PC-3 (cell line): ENCODE measurements around the gene SEC14L3. TPM values are rescaled to one million over a fixed set of nuclear protein-coding genes. Genes with fewer than 3 reads are reported as not detected.

ENCODE experiments used
- ATAC-seq: fragments of 200-7000 bp; cut with Tn5 transposase; 2 replicates; pipeline ENCODE4 v1.9.1; 2020; ENCODE audit warnings: mild to moderate bottlenecking, moderate library complexity
- BruUV-seq: library from RNA; stranded (reverse); fragments of 400-500 nt; replicated peaks from 2 replicates; lab custom pipeline; 2021; lab: Mats Ljungman, UMichigan
- CTCF ChIA-PET: fragments of 300-600 bp; sonication (Branson Sonifier 250); formaldehyde crosslinking; loops from one replicate; lab custom pipeline; 2022; ENCODE audit warnings: antibody characterized with exemption; lab: Charles Lee
- POLR2A ChIA-PET: fragments of 300-600 bp; sonication (Branson Sonifier 250); formaldehyde crosslinking; loops from one replicate; lab custom pipeline; 2022; ENCODE audit warnings: antibody characterized with exemption; ENCODE audit not compliant: unreplicated experiment; lab: Charles Lee
- DNase-seq: peaks from one replicate; pipeline ENCODE4 v3.0.0-alpha.2; 2015
- H2AFZ ChIP-seq: fragments of 300-600 bp; sonication (generic); 2 replicates; pipeline ENCODE4 v1.6.0; 2016; ENCODE audit warnings: antibody characterized with exemption, low read length
- H3F3A ChIP-seq: fragments of 300-600 bp; sonication (generic); one replicate; pipeline ENCODE4 v1.6.0; 2017; ENCODE audit warnings: antibody characterized with exemption, low read length, control low read depth, mild to moderate bottlenecking; ENCODE audit not compliant: unreplicated experiment
- H3K27ac ChIP-seq: fragments of 300-600 bp; sonication (generic); 2 replicates; pipeline ENCODE4 v1.5.1; 2016; ENCODE audit warnings: mild to moderate bottlenecking, low read length
- H3K27me3 ChIP-seq: fragments of 300-600 bp; sonication (generic); 2 replicates; pipeline ENCODE4 v1.6.1; 2016; ENCODE audit warnings: low read length, mixed read lengths
- H3K36me3 ChIP-seq: fragments of 300-600 bp; sonication (generic); 2 replicates; pipeline ENCODE4 v1.6.1; 2016; ENCODE audit warnings: low read depth, mixed run types, low read length, mixed read lengths
- H3K4me1 ChIP-seq: fragments of 300-600 bp; sonication (generic); 2 replicates; pipeline ENCODE4 v1.5.1; 2016; ENCODE audit warnings: low read length; ENCODE audit not compliant: insufficient read depth
- H3K4me2 ChIP-seq: fragments of 300-600 bp; sonication (generic); 2 replicates; pipeline ENCODE4 v1.6.0; 2016; ENCODE audit warnings: low read length
- H3K4me3 ChIP-seq: fragments of 300-600 bp; sonication (generic); 2 replicates; pipeline ENCODE4 v1.5.1; 2016; ENCODE audit warnings: mild to moderate bottlenecking, low read length, mixed read lengths
- H3K79me2 ChIP-seq: fragments of 300-600 bp; sonication (generic); 2 replicates; pipeline ENCODE4 v1.6.1; 2017; ENCODE audit warnings: low read length, mixed read lengths
- H3K9ac ChIP-seq: fragments of 300-600 bp; sonication (generic); 2 replicates; pipeline ENCODE4 v1.6.0; 2016; ENCODE audit warnings: mild to moderate bottlenecking, low read length
- H3K9me2 ChIP-seq: fragments of 300-600 bp; sonication (generic); replicated peaks from 2 replicates; pipeline ENCODE4 v1.6.1; 2016; ENCODE audit warnings: mixed run types, low read length, mixed read lengths
- H3K9me3 ChIP-seq: fragments of 300-600 bp; sonication (generic); 2 replicates; pipeline ENCODE4 v1.6.1; 2016; ENCODE audit warnings: low read length, mixed read lengths
- H4K20me1 ChIP-seq: fragments of 300-600 bp; sonication (generic); 2 replicates; pipeline ENCODE4 v1.6.1; 2016; ENCODE audit warnings: low read length, mixed read lengths
- CTCF ChIP-seq: fragments of 300-600 bp; sonication (generic); conservative IDR thresholded peaks from 2 replicates; pipeline ENCODE4 v1.5.1; 2017; ENCODE audit warnings: antibody characterized with exemption, low read depth, mild to moderate bottlenecking, low read length
- EZH2 ChIP-seq: fragments of 300-600 bp; sonication (generic); IDR thresholded peaks from one replicate; pipeline ENCODE4 v1.6.1; 2017; ENCODE audit warnings: antibody characterized with exemption, mild to moderate bottlenecking, low read length; ENCODE audit not compliant: unreplicated experiment
- EZH2phosphoT487 ChIP-seq: fragments of 300-600 bp; sonication (generic); IDR thresholded peaks from 2 replicates; pipeline ENCODE4 v1.6.1; 2018; ENCODE audit warnings: mild to moderate bottlenecking, antibody characterized with exemption, low read length, borderline replicate concordance
- intact Hi-C: fragments of 100-400 bp; cut with micrococcal nuclease; formaldehyde crosslinking; loops from 2 replicates; pipeline ENCODE4 v1.9.0; 2023
- total RNA-seq: library from RNA; depleted of rRNA; stranded (reverse); fragments of >200 nt; gene quantifications from 2 replicates; pipeline ENCODE4 v1.2.3, GENCODE V29; 2014; rRNA removed

SEC14L3 gene
- total RNA-seq, 1 experiment from 2014 or later: not detected

DNA sequence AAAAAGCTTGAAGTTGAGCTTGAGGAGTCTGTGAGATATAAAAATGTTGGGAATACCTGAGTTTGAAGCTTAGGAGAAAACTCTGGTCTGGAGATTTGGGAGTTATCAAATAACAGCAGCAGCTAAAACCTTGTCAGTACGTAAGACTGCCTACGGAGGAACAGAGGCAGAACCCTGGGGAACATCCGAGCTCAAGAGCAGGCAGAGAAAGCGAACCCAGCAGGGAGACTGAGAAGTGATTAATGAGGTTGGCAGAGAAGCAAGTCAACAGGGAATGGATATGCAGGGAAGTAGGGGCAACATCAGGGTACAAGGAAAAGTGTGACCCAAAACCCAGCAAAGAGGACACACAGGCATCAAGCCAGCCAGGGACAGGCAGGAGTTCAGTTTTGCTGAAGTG, 58.8 kb downstream of the SEC14L3 start:
- no peak overlapping the region for H3K4me3 ChIP-seq
- H4K20me1 ChIP-seq: no peaks in the 10 kb centered on the region
- H3K4me1 ChIP-seq: peaks cover 15% of the 10 kb centered on the region
- no peaks in the 10 kb centered on the region for H3F3A ChIP-seq
- ChIA-PET CTCF (interaction anchor here (0.7 kb wide), 2 partner anchors 9 to 11 kb away, joined by 3 to 5 read pairs; no protein-coding TSS in a partner anchor), POLR2A (no interaction called here)
- TF ChIP-seq EZH2 (no peak), EZH2phosphoT487 (no peak)
- no peak for ATAC-seq
- no peak overlapping the region for H3K27ac ChIP-seq
- no peak overlapping the region for H3K4me2 ChIP-seq
- H3K79me2 ChIP-seq: no peaks in the 10 kb centered on the region
- no peaks in the 10 kb centered on the region for H3K9me2 ChIP-seq
- DNase-seq: no peak
- intact Hi-C loops: no loop called here
- no peaks in the 10 kb centered on the region for H3K27me3 ChIP-seq
- H2AFZ ChIP-seq: no peak overlapping the region
- H3K9me3 ChIP-seq: no peaks in the 10 kb centered on the region
- H3K9ac ChIP-seq: no peak overlapping the region
- BruUV-seq: no TSS peak
- peaks cover 34% of the 10 kb centered on the region for H3K36me3 ChIP-seq

GRCh38 chr22:30411780-30412179, 60.0 kb downstream of the SEC14L3 start:
- peaks cover 18% of the 10 kb centered on the region for H3K4me1 ChIP-seq

More at GRCh38 chr22:30411780-30412179, 60.0 kb downstream of the SEC14L3 start:
- Histone ChIP-seq H3K9me3 (no peaks in the 10 kb centered on the region), H3K27me3 (no peaks in the 10 kb centered on the region), H4K20me1 (no peaks in the 10 kb centered on the region), H3K36me3 (peaks cover 24% of the 10 kb centered on the region), H3K4me3 (no peak overlapping the region), H3K27ac (no peak overlapping the region), H3K9ac (no peak overlapping the region), H3K4me2 (no peak overlapping the region), H3F3A (no peaks in the 10 kb centered on the region), H3K9me2 (no peaks in the 10 kb centered on the region), H2AFZ (no peak overlapping the region), H3K79me2 (no peaks in the 10 kb centered on the region)
- no TSS peak for BruUV-seq
- ATAC-seq: no peak
- TF ChIP-seq CTCF (no peak), EZH2phosphoT487 (no peak), EZH2 (no peak)
- CTCF ChIA-PET: no interaction called here
- DNase-seq: no peak
- intact Hi-C loops: no loop called here
- POLR2A ChIA-PET: interaction anchor here (0.6 kb wide), 1 partner anchor 15 kb away, joined by 4 read pairs; the partner anchor contains the start of gene SEC14L2

Other genes with a start within 250 kb of the SEC14L3 start
- 64.1 and 71.6 TPM in 2 replicates for gene LIF, start 225.3 kb downstream of the SEC14L3 start, total RNA-seq
- not detected in 2 replicates for gene OSM, start 205.2 kb downstream of the SEC14L3 start, total RNA-seq
- gene CASTOR1, start 182.5 kb downstream of the SEC14L3 start, total RNA-seq: 4.2 and 6.1 TPM in 2 replicates
- gene TBC1D10A, start 145.1 kb downstream of the SEC14L3 start, total RNA-seq: 12.6 and 19.5 TPM in 2 replicates
- 59.2 and 69.3 TPM in 2 replicates for gene SF3A1, start 115.1 kb downstream of the SEC14L3 start, total RNA-seq
- gene CCDC157, start 115.0 kb downstream of the SEC14L3 start, total RNA-seq: 1.5 and 3.5 TPM in 2 replicates
- gene RNF215, start 84.6 kb downstream of the SEC14L3 start, total RNA-seq: 22.6 and 25.2 TPM in 2 replicates
- gene SEC14L2, start 75.0 kb downstream of the SEC14L3 start, total RNA-seq: 9.7 and 16.8 TPM in 2 replicates
- gene MTFP1, start 46.2 kb downstream of the SEC14L3 start, total RNA-seq: 59.3 and 65.7 TPM in 2 replicates
- 2.9 and 3.9 TPM in 2 replicates for gene SEC14L4, start 33.7 kb upstream of the SEC14L3 start, total RNA-seq
- not detected in 2 replicates for gene SEC14L6, start 74.7 kb upstream of the SEC14L3 start, total RNA-seq
- gene GAL3ST1, start 102.6 kb upstream of the SEC14L3 start, total RNA-seq: not detected in 2 replicates
- 105 and 154 TPM in 2 replicates for gene PES1, start 119.9 kb upstream of the SEC14L3 start, total RNA-seq
- 1.7 and 4.2 TPM in 2 replicates for gene TCN2, start 135.2 kb upstream of the SEC14L3 start, total RNA-seq
- gene SLC35E4, start 163.8 kb upstream of the SEC14L3 start, total RNA-seq: 16.8 and 18.1 TPM in 2 replicates
- 7.7 and 11.5 TPM in 2 replicates for gene DUSP18, start 195.9 kb upstream of the SEC14L3 start, total RNA-seq
- 10.2 and 15.1 TPM in 2 replicates for gene OSBP2, start 222.9 kb upstream of the SEC14L3 start, total RNA-seq